ENCODE results near the gene KNSTRN. TPM values are rescaled to one million over a fixed set of nuclear protein-coding genes. Genes with fewer than 3 reads are reported as not detected.

Gene KNSTRN
- total RNA-seq, 4 donors from 2014 or later = 7.9 to 24.9 (median 12.9) TPM

- TF ChIP-seq CTCF (IDR thresholded peaks at IDR 0.05; ENCODE audit: low read depth) = no peak
Observed at GRCh38 chr15:40436892-40437751, 54.6 kb downstream of the KNSTRN start.

- no peak for TF ChIP-seq CTCF (IDR thresholded peaks at IDR 0.05; ENCODE audit: low read depth)
Observed at GRCh38 chr15:40437752-40438687, 55.5 kb downstream of the KNSTRN start.

GRCh38 chr15:40438712-40439111 lies 56.2 kb downstream of the KNSTRN start:
- no peak for TF ChIP-seq CTCF (IDR thresholded peaks at IDR 0.05; ENCODE audit: low read depth)

GRCh38 chr15:40439461-40439959 lies 57.0 kb downstream of the KNSTRN start:
- no peak for TF ChIP-seq CTCF (IDR thresholded peaks at IDR 0.05; ENCODE audit: low read depth)

- TF ChIP-seq CTCF (IDR thresholded peaks at IDR 0.05; ENCODE audit: low read depth) = no peak
Observed at GRCh38 chr15:40439960-40440742, 57.6 kb downstream of the KNSTRN start.

GRCh38 chr15:40440743-40441564 lies 58.4 kb downstream of the KNSTRN start, which contains the start of gene BAHD1:
BAHD1 (plus strand) TSS chr15:40440953; CDS start chr15:40458465, 17,512 bp downstream.
- no peak for TF ChIP-seq CTCF (IDR thresholded peaks at IDR 0.05; ENCODE audit: low read depth)
